Fibroblast of skin of back (primary cell): ENCODE results near the gene PRRX2.
A peak's percentile ranks its signal among the peaks of the same experiment; 100 is the strongest.

Experiments used
- DNase-seq: peaks from one replicate; pipeline ENCODE4 v3.0.0-alpha.2; 2013

Gene PRRX2

DNA sequence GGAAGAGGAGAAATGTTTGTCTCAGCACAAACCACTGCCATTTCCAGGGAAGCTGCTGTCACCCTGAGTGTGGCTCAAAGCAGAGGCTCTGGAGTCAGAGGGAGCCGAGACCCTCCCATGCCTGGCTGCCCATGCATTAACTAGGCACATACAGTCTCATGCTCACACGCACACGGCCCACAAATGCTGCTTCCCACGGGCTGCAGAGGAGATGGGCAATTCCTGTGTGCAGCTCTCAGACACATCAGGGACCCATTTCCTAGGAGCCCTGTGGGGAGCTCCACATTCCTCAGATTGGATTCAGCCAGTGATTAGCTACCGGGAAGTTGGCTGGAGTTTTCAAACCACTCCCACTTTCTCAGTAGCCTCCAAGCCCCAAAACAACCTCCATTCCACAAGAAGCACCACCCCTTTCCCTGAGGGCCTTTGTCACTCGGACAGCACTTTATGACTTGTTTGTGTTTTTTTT is 96.5 kb downstream of the PRRX2 start:
- DNase-seq = peak; percentile 74

DNA sequence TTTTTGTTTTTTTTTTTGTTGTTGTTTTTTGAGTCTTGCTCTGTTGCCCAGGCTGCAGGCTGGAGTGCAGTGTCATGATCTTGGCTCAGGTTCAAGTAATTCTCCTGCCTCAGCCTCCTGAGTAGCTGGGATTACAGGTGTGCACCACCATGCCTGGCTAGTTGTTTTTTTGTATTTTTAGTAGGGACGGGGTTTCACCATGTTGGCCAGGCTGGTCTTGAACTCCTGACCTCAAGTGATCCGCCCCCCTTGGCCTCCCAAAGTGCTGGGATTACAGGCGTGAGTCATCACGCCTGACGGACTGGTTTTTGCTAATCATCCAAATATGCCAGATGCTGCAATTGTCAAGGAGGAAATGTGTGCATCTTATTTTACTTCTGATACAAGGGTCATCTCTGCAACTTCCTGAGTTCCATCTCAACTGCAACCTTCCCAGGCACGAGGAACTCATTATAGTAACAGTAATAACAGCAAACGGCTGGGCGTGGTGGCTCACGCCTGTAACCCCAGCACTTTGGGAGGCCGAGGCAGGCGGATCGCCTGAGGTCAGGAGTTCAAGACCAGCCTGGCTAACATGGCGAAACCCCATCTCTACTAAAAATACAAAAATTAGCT is 97.0 kb downstream of the PRRX2 start:
- peak; percentile 90 for DNase-seq

DNA sequence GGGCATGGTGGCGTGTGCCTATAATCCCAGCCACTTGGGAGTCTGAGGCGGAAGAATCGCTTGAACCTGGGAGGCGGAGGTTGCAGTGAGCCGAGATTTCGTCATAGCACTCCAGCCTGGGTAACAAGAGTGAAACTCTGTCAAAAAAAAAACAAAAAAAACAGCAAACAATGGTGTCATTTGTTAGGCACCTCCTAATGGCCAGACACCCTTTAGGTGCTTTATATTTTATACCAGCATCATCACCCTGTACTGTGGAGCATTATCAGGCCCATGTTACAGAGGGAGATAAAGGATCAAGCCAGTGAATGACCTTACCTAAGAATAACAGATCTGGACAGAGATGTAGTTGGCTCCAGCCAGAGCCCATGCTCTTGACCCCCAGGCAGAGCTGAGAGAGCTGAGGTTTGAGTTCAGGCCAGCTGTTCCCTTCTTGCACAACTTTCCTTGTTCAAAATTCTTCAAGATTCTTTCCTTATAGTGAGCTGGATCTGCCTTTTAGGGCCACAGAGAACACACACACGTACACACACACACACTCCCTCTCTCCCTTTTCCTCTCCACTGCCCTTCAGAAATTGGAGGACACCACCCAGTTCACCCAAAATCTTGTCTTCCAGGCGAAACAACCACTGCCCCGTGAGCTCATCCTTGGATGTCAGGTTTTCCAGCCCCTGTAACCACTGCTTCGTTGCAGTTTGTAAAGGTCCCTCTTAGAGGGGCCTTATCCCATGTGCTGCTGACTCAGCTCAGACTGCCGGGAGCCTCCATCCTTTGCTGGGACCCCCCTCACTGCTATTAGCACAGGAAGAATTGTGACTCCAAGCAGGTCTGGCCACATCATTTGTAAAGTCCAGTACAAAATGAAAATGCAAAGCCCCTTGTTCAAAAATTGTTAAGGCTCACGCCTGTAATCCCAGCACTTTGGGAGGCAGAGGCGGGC is 97.8 kb downstream of the PRRX2 start:
- DNase-seq = no peak

DNA sequence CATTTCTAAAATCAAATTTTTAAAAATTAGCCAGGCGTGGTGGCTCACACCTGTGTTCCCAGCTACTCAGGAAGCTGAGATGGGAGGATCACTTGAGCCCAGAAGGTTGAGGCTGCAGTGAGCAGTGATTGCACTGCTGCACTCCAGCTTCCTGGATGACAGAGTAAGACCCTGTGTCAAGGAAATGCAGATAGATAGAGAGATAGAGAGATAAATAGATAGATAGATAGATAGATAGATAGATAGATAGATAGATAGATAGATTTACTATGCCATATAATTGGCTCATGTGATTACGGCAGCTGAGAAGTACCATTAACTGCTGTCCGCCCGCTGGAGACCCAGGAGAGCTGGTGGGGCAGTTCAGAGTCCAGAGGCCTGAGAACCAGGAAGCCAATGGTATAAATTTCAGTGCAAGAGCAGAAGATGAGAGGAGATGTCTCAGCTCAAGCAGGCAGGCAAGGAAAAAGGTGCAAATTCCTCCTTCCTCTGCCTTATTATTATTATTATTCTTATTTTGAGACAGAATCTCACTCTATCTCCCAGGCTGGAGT is 100.4 kb downstream of the PRRX2 start:
- no peak for DNase-seq

DNA sequence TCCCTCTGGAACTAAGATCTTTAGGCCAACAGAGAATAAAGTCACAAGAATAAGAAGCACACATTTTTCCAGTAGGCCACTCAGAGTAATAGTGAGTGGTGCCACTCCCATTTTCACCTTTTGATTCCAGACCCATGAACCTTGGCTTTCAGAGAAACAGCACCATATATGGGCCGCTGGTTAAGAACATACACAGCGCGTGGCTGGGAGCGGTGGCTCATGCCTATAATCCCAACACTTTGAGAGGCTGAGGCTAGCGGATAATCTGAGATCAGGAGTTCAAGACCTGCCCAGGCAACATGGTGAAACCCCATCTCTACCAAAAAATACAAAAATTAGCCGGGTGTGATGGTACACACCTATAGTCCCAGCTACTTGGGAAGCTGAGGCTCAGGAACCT is 103.0 kb downstream of the PRRX2 start:
- no peak for DNase-seq

DNA sequence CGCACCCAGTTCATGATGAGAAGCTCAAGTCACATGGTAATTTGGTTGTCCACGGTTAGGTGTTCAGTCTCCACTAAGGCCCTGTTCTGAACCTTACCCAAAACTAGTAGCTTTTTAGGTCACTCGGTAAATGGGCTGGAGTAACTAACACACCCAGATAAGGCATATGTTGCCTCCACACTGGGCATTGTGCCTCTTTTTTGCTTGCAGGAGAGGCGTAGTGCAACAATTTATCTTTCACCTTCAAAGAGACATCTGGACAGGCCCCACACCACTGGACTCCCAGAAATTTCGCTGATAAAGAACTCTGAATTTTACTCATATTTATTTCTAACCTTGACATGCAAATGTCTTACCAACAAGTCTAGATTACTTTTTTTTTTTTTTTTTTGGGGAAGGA is 104.2 kb downstream of the PRRX2 start:
- no peak for DNase-seq

DNA sequence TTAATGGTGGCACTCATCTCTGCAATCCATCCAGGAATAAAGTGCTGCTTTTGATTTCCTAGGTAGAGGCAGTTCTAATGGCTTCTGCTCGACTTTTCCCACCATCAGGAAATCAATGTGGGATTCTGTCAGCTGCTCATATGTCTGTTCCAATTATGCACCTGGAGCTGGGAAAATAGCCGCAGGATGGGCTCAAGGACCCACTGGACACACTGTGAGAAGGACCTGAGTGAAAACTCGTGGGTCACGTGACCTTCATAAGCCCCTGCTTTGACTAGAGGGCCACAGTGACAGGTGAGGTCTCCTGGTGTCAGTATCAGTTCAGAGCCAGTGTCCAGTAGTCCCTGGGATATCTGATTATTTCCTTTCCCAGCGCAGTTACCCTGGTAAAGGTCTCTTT is 105.3 kb downstream of the PRRX2 start:
- no peak for DNase-seq
